Loucy (cell line): ENCODE results near the gene ATP13A1.

Experiments
- EZH2phosphoT487 ChIP-seq: fragments of 200-600 bp; IDR thresholded peaks from 2 replicates; pipeline ENCODE4 v1.6.1; 2018; ENCODE audit warnings: antibody characterized with exemption, mild to moderate bottlenecking, moderate library complexity, borderline replicate concordance
- TF ChIP-seq, protein P1 (sequence below): fragments of 200-600 bp; sonication (generic); conservative IDR thresholded peaks from 2 replicates; pipeline ENCODE4 v1.5.1; 2014; ENCODE audit warnings: mild to moderate bottlenecking, antibody characterized with exemption, low read length

DNA sequence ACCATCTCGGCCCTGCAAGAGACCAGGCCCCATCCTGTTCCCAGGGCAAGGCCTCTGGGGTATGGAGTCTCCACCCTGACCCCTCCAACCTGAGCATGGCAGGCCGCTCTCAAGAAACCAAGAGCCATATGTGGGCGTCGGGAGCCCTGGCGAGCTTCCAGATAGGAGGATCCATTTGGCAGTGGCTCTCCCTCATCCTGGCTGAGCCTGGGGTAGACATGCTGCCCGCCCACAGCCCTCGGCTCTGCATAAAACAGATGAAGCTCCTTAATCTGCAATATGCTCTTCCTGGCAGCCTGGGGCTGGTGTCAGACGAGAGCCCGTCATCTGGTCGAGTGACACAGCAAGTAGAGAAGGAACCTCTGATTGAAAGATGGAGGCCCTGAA, 6.1 kb downstream of the ATP13A1 start:
- TF ChIP-seq, protein P1, sequence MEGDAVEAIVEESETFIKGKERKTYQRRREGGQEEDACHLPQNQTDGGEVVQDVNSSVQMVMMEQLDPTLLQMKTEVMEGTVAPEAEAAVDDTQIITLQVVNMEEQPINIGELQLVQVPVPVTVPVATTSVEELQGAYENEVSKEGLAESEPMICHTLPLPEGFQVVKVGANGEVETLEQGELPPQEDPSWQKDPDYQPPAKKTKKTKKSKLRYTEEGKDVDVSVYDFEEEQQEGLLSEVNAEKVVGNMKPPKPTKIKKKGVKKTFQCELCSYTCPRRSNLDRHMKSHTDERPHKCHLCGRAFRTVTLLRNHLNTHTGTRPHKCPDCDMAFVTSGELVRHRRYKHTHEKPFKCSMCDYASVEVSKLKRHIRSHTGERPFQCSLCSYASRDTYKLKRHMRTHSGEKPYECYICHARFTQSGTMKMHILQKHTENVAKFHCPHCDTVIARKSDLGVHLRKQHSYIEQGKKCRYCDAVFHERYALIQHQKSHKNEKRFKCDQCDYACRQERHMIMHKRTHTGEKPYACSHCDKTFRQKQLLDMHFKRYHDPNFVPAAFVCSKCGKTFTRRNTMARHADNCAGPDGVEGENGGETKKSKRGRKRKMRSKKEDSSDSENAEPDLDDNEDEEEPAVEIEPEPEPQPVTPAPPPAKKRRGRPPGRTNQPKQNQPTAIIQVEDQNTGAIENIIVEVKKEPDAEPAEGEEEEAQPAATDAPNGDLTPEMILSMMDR = no peak
- TF ChIP-seq EZH2phosphoT487 = no peak
